Activated naive CD8-positive, alpha-beta T cell treated with anti-CD3 and anti-CD28 coated beads, Interleukin-2, amount 10 ng/mL, durations not matched to agents 7 days and 5 days (primary cell): ENCODE results near the gene KCNQ1OT1. TPM values are rescaled to one million over a fixed set of nuclear protein-coding genes. Genes with fewer than 3 reads are reported as not detected.

Source experiments
- ATAC-seq: fragments of 150-1000 bp; cut with Tn5 transposase; one replicate; pipeline ENCODE4 v1.10.0; 2021; ENCODE audit warnings: low read depth, moderate library complexity
- POLR2A ChIA-PET: fragments of 350-600 bp; sonication (Branson Sonifier 250); formaldehyde crosslinking; loops from one replicate; lab custom pipeline; 2021; ENCODE audit warnings: antibody characterized with exemption; lab: Charles Lee
- DNase-seq: peaks from one replicate; pipeline ENCODE4 v3.0.0; 2021
- H3K27ac Mint-ChIP-seq: one replicate; pipeline ENCODE4 v1.8.0; 2022; ENCODE audit warnings: mild to moderate bottlenecking, mixed read lengths
- H3K27me3 Mint-ChIP-seq: one replicate; pipeline ENCODE4 v1.8.0; 2022; ENCODE audit warnings: mild to moderate bottlenecking, moderate library complexity, mixed read lengths
- H3K36me3 Mint-ChIP-seq: one replicate; pipeline ENCODE4 v1.8.0; 2021; ENCODE audit warnings: mild to moderate bottlenecking, mixed read lengths
- H3K4me1 Mint-ChIP-seq: one replicate; pipeline ENCODE4 v1.8.0; 2021; ENCODE audit warnings: mixed read lengths
- H3K4me3 Mint-ChIP-seq: one replicate; pipeline ENCODE4 v1.8.0; 2022; ENCODE audit warnings: mild to moderate bottlenecking, moderate library complexity, mixed read lengths
- H3K9me3 Mint-ChIP-seq: one replicate; pipeline ENCODE4 v1.8.0; 2021; ENCODE audit warnings: mixed read lengths
- total RNA-seq, 2 experiments: library from RNA; stranded (reverse); gene quantifications; one replicate each; pipeline ENCODE4 v1.2.3, GENCODE V29; 2021

Gene KCNQ1OT1
- total RNA-seq, 2 experiments from 2014 or later = 0.28 to 0.34 TPM

DNA sequence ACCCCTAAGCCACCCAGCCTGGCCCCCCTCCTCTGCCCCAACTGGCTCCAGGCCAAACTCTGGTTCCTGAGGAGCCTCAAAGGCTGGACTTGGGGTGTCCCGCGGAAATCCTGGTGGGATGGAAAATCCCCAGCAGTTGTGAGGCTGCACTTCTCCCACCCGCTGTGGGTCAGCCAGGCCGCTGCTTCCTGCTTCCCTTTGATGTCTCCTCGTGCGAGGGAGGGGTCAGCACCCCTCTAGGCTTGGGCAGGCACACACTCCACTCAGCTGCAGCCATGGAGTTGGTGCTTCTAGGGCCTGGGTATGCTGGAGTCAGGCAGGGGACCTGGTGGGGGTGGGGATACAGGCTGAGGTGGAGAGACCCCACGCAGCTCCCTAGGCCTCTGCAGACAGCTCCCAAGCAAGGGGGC, 12.0 kb downstream of the KCNQ1OT1 start:
- POLR2A ChIA-PET = no interaction called here

DNA sequence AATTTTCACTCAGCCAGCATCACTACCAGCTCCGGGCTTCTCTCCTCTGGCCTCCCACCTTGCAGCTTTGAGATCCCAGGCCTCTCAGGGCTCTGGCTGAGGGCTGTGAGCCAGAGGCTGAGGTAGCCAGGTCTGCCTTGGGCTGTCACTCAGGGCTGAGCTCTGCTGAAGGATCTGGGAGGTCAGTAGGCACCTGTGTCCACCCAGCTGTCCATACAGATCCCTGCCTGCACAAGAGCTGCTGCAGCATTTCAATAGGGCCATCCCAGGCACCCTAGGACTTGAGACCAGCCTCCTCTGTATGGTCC, 12.6 kb downstream of the KCNQ1OT1 start:
- ATAC-seq (no peak), DNase-seq (peak; percentile 14)
- peaks cover 1% of the 10 kb centered on the region for H3K4me1 Mint-ChIP-seq
- POLR2A ChIA-PET = no interaction called here
- H3K27ac Mint-ChIP-seq = no peak overlapping the region
- no peaks in the 10 kb centered on the region for H3K9me3 Mint-ChIP-seq
- H3K36me3 Mint-ChIP-seq = no peaks in the 10 kb centered on the region
- H3K27me3 Mint-ChIP-seq = no peaks in the 10 kb centered on the region
- no peak overlapping the region for H3K4me3 Mint-ChIP-seq

More for the DNA sequence above, 12.0 kb downstream of the KCNQ1OT1 start:
- Mint-ChIP-seq H3K4me1 (peaks cover 1% of the 10 kb centered on the region), H3K27me3 (no peaks in the 10 kb centered on the region), H3K4me3 (no peak overlapping the region), H3K9me3 (no peaks in the 10 kb centered on the region), H3K36me3 (no peaks in the 10 kb centered on the region), H3K27ac (no peak overlapping the region)
- ATAC-seq (no peak), DNase-seq (peak; percentile 16)

DNA sequence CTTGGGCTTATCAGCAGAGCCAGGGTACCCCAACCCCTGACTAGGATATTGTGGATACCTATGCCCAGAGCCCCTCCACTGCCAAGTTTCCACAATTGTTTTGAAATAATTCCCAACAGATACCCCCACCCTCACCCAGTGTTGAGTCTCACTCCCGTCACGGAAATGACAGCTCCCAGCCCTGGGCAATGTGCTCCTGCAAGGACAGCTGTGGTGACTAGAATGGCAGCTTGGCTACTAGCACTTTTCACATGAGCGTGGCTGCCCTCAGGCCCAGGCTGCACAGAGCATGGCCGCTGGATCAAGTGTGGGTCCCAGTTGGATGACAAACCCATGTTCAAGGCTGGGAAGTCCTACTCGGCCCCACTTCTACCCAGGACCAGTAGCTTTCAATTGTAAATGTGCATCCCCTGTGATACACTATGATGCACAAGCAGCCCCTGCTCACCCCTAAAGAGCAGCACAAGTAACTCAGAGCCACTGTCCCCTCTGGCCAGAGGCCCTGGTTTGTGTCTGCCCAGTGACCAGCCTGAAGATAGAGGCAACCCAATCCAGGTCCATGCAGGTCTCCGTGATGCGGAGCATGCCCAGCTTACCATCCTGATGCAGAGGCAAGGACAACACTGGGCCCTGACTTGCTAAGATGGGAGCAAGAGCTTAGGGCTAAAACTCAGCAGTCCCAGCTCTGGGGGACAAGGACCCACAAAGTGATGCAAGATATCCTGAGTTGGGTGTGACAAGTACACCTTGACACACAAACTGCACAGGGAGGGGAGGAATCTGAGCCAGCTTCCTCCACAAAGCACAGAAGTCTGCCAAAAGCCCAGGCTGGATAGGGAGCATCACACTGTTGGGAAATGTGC, 13.2 kb downstream of the KCNQ1OT1 start:
- POLR2A ChIA-PET = no interaction called here
- no peaks in the 10 kb centered on the region for H3K9me3 Mint-ChIP-seq
- no peaks in the 10 kb centered on the region for H3K27me3 Mint-ChIP-seq
- H3K4me1 Mint-ChIP-seq = peaks cover 3% of the 10 kb centered on the region
- no peak overlapping the region for H3K27ac Mint-ChIP-seq
- DNase-seq (peak; percentile 20), ATAC-seq (no peak)
- H3K4me3 Mint-ChIP-seq = no peak overlapping the region
- H3K36me3 Mint-ChIP-seq = no peaks in the 10 kb centered on the region

DNA sequence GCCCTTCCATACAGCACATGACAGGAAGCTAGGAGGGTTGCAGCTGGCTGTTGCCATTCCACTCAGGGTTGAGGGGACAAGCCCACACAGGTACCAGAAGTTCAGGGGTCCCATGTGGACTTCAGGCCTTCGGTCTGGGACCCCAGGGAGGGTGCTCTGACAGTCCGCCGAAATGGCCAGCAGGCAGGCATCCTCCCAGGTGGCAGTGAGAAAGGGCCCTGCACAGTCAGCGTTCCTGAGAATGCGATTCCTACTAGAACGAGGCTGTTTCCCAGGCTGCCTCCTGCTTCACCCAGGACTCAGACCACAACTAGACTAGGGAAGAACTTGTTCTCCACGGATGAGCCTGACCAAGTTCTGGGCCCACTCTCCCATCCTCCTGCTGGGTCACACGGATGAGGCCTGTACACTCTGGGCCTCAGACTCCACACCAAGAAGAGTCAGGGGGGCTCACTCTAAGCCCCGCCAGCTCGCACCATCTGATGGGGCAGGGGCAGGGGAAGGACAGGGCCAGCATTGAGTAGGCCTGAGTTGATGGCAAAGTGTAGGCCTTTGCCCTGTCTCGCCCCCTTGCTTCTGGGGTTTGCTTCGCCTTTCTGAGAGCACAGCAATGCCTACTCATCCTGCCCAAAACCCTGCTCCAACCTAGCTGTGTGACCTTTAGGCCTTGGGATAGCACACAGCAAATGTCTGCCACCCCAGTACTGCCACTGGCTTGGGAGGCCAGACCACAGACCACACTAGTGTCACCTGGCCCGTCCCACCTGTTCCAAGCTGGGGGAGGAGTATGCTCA, 14.0 kb downstream of the KCNQ1OT1 start:
- no peaks in the 10 kb centered on the region for H3K9me3 Mint-ChIP-seq
- H3K4me1 Mint-ChIP-seq = peaks cover 3% of the 10 kb centered on the region
- H3K4me3 Mint-ChIP-seq = no peak overlapping the region
- no peaks in the 10 kb centered on the region for H3K27me3 Mint-ChIP-seq
- H3K36me3 Mint-ChIP-seq = no peaks in the 10 kb centered on the region
- DNase-seq (peak; percentile 11), ATAC-seq (no peak)
- POLR2A ChIA-PET = no interaction called here
- H3K27ac Mint-ChIP-seq = no peak overlapping the region

DNA sequence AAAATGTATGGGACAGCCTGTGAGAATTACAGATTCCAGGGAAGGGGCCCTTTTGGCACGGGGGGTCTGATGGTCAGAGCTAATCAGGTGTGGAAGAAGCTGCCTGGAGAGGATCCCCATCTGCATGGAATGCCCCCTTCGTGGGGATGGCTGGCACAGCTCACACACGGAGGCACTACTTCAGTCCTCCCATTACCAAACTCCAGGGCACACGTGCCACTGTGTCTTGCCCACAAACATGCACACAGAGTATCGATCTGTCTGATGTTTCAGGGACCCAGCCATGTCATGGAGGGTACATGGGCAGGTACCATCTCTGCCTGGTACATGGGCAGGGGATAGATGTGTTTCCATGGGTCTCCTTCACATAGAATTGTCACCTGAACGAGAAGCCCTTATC, 14.7 kb downstream of the KCNQ1OT1 start:
- POLR2A ChIA-PET = no interaction called here
- no peaks in the 10 kb centered on the region for H3K27me3 Mint-ChIP-seq
- no peaks in the 10 kb centered on the region for H3K36me3 Mint-ChIP-seq
- H3K4me1 Mint-ChIP-seq = peaks cover 3% of the 10 kb centered on the region
- no peaks in the 10 kb centered on the region for H3K9me3 Mint-ChIP-seq
- no peak overlapping the region for H3K4me3 Mint-ChIP-seq
- no peak for ATAC-seq
- DNase-seq = no peak
- no peak overlapping the region for H3K27ac Mint-ChIP-seq

DNA sequence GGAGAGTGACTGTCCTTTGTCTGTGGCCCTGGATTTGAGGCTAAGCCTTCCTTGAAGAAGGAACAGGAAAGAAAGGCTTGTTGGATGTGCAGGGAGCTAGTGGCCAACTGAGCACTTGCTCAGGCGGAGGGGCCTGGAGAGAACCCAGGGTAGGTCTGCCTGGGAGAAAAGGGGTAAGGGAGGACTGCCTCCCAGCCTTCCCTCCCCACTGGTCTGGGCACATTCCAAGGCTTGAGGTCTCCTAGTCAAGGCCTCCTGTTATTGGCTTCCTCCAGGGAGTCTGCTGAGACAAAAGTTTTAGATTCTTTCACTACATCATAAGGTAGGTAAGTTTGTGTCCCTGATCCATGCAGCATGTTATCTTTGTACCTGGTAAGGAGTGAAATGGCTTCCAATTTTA, 15.2 kb downstream of the KCNQ1OT1 start:
- POLR2A ChIA-PET = no interaction called here
- DNase-seq (peak; percentile 10), ATAC-seq (no peak)
- no peaks in the 10 kb centered on the region for H3K36me3 Mint-ChIP-seq
- H3K27ac Mint-ChIP-seq = no peak overlapping the region
- H3K9me3 Mint-ChIP-seq = no peaks in the 10 kb centered on the region
- no peak overlapping the region for H3K4me3 Mint-ChIP-seq
- no peaks in the 10 kb centered on the region for H3K27me3 Mint-ChIP-seq
- H3K4me1 Mint-ChIP-seq = peaks cover 2% of the 10 kb centered on the region

DNA sequence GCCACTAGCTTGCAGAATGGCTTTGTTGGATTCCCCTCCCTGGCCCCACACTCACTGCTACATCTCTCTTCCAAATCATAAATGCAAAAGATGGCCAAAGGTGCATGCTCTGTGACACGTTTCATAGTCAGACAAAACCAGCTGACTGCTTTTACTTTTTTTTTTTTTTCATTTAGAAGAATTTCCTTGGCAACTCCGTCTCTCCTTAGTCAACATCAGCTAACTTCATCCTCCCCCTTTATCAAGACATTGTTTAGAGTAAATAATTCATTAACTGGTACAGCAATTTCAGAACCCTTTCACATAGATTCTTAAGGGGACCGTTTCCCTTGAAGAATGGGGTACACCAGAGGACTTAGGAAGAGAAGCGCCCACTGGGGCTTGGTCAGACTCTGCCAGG, 16.0 kb downstream of the KCNQ1OT1 start:
- Mint-ChIP-seq H3K4me1 (peaks cover 2% of the 10 kb centered on the region), H3K27ac (no peak overlapping the region), H3K9me3 (no peaks in the 10 kb centered on the region), H3K27me3 (no peaks in the 10 kb centered on the region), H3K4me3 (no peak overlapping the region), H3K36me3 (no peaks in the 10 kb centered on the region)
- DNase-seq = no peak
- POLR2A ChIA-PET = no interaction called here
- ATAC-seq = no peak

DNA sequence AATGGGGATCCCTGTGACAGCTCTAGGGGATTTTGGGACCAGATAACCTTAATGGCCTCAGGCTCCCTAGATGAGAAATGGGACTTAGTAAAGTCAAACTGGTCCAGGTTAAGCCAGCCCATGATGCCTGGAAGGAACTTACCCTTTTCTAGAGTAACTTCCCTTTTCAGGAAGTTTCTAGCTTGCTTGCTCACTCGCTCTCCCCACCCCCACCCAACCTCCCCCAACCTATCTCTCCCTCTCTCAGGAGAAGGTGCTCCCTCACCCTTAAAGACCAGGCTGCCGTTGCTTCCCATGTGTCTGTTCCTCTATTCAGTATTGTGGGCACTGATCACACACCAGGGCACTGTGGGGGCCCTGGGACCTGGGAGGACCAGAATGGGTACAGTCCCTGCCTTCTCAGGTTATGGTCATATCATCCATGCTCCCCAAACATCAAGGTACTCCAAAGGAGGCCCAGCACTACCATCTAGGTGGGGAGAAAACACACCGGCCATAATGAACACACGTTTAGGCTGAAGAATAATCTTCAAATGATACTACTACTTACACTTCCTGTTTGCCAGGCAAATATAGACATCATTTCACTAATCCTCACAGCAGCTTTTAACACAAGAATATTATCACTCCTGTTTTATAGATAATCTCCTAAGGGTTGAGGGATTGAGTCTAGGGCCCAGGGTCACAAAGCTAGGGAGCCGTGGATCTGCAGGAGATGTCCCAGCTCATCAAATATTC, 18.2 kb downstream of the KCNQ1OT1 start:
- no peaks in the 10 kb centered on the region for H3K27me3 Mint-ChIP-seq
- no peak overlapping the region for H3K27ac Mint-ChIP-seq
- ATAC-seq (no peak), DNase-seq (no peak)
- peaks cover 5% of the 10 kb centered on the region for H3K4me1 Mint-ChIP-seq
- H3K4me3 Mint-ChIP-seq = no peak overlapping the region
- no peaks in the 10 kb centered on the region for H3K9me3 Mint-ChIP-seq
- peaks cover 4% of the 10 kb centered on the region for H3K36me3 Mint-ChIP-seq
- POLR2A ChIA-PET = no interaction called here

DNA sequence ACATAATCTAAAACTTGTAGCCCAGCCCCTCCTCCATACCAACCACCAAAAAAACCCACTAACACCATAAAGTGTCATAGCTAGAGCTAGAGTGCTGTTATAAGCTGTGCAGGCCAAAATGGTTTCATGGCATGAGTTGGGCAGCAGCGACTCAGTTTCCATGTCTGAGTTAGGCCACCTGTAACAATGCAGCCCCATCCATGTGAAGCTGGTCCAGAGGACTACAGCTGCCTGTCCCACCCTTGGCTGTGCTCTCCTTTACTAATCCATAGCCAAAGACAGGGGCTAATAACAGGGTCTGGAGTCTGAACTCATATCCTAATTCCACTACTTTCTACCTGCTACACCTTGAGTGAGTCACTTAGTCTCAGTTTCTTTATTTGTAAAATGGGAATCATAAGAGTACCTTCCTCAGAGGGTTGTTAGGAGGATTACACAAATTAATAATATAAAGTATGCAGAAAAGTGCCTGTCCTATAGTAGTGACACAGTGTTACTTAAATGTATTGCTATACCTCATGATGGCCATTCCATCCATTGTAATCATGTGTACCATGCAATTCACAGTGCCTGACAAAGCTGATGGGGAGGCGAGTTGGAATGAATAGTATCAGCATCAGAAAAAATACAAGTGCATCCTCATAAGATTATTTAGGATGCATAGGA, 20.6 kb downstream of the KCNQ1OT1 start:
- Mint-ChIP-seq H3K4me3 (no peak overlapping the region), H3K27ac (no peak overlapping the region), H3K9me3 (no peaks in the 10 kb centered on the region), H3K27me3 (no peaks in the 10 kb centered on the region), H3K4me1 (peaks cover 5% of the 10 kb centered on the region), H3K36me3 (peaks cover 4% of the 10 kb centered on the region)
- POLR2A ChIA-PET = no interaction called here
- no peak for DNase-seq
- no peak for ATAC-seq

DNA sequence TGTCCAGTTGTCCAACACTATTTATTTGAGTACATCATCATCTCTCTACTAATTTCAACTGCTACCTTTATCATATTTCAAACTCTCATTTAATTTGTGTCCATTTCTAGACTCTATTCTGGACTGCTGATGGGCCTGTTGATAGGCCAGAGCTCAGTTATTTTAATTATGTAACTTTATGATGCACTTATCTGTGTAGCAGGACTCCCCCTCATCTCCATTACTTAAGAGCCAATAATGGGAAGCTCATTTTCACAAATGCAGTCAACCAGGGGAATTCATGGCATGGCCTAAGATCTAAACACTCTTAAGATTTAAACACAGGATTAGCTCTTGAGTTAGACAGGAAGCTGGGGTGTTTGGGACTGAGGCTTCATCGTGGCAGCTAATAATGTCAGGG, 21.4 kb downstream of the KCNQ1OT1 start:
- POLR2A ChIA-PET = no interaction called here
- Mint-ChIP-seq H3K36me3 (peaks cover 4% of the 10 kb centered on the region), H3K4me3 (no peak overlapping the region), H3K27ac (no peak overlapping the region), H3K9me3 (no peaks in the 10 kb centered on the region), H3K4me1 (peaks cover 5% of the 10 kb centered on the region), H3K27me3 (no peaks in the 10 kb centered on the region)
- ATAC-seq (no peak), DNase-seq (no peak)

DNA sequence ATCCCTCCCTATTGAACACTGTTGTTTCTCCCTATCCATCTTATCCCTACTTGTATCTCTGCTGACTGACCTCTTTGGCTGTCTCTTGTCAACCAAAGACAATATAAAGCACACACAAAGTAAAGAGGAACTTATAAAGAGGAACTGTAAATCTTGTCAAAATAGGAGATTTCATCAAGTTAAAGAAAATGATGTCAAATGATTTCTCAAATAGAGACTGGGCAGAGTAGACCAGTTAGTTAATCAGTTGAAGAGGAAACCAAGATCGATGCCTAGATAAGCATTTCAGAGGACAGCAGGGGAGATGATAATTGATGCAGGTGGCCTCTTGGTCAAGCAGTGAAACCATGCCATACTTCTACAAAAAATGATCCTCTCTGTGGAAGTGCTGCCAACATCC, 22.7 kb downstream of the KCNQ1OT1 start:
- Mint-ChIP-seq H3K27me3 (no peaks in the 10 kb centered on the region), H3K4me3 (no peak overlapping the region), H3K4me1 (peaks cover 5% of the 10 kb centered on the region), H3K27ac (no peak overlapping the region), H3K36me3 (peaks cover 4% of the 10 kb centered on the region), H3K9me3 (no peaks in the 10 kb centered on the region)
- POLR2A ChIA-PET = no interaction called here
- no peak for ATAC-seq
- no peak for DNase-seq

DNA sequence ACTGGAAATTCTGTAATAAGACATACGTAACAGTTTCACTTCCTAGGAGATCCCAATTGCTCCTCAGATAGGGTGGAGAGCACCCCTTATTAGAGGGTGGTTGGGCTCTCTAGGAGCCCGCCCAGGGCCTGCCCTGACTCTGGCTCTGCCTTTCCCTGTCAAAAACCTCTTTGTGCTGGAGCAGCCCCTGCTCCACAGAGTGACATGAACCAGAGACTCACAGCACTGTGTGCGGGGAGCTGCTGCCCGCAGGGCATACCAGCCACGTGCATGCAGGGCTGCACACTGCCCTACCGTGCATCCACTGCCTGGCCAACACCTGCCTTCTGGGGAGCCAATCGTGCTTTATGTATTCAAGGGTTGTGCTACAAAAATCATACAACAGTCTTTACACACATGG, 24.3 kb downstream of the KCNQ1OT1 start:
- ATAC-seq = no peak

DNA sequence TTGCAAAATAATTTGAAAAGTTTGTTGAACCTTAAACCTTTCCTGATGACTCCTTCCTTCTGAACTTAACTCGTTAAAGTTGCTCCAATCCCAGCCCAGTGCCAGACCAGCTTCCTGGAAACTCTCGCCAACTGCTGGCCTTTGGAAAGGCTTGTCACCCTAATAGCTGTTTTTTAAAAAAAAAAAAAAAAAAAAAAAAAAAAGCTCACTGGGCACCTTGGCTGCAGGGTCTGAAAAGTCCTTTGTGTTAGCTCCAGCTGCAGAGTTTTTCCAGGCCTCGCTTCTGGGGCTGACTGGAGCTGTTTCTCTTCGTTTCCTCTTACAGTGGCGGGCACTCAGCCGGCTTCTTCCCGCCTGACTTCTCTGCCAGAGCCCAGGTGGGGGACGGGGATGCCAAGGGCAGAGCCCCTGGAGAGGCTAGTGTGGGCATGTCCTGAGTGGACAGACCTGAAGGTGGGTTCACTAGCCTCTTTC, 25.1 kb downstream of the KCNQ1OT1 start:
- no peak for ATAC-seq
- no peak overlapping the region for H3K27ac Mint-ChIP-seq

More for the DNA sequence above, 24.3 kb downstream of the KCNQ1OT1 start:
- H3K27me3 Mint-ChIP-seq = no peaks in the 10 kb centered on the region
- no peak overlapping the region for H3K27ac Mint-ChIP-seq
- H3K4me3 Mint-ChIP-seq = no peak overlapping the region
- H3K36me3 Mint-ChIP-seq = peaks cover 4% of the 10 kb centered on the region
- peak; percentile 19 for DNase-seq
- POLR2A ChIA-PET = interaction anchor here (0.6 kb wide), 1 partner anchor 24 kb away, joined by 3 read pairs; the partner anchor contains the start of gene KCNQ1OT1
- H3K9me3 Mint-ChIP-seq = no peaks in the 10 kb centered on the region
- H3K4me1 Mint-ChIP-seq = peaks cover 3% of the 10 kb centered on the region

More for the DNA sequence above, 25.1 kb downstream of the KCNQ1OT1 start:
- POLR2A ChIA-PET = no interaction called here
- no peaks in the 10 kb centered on the region for H3K9me3 Mint-ChIP-seq
- H3K4me1 Mint-ChIP-seq = peaks cover 3% of the 10 kb centered on the region
- no peak overlapping the region for H3K4me3 Mint-ChIP-seq
- peaks cover 4% of the 10 kb centered on the region for H3K36me3 Mint-ChIP-seq
- no peak for DNase-seq
- no peaks in the 10 kb centered on the region for H3K27me3 Mint-ChIP-seq
